HG03045 (cell line): ENCODE results near the gene MRPS6.

Source experiments
- ATAC-seq: cut with Tn5 transposase; IDR thresholded peaks from one replicate; pipeline ENCODE4 v1.9.1; 2021; ENCODE audit warnings: mild to moderate bottlenecking, moderate library complexity; ENCODE audit not compliant: unreplicated experiment

MRPS6 gene

DNA sequence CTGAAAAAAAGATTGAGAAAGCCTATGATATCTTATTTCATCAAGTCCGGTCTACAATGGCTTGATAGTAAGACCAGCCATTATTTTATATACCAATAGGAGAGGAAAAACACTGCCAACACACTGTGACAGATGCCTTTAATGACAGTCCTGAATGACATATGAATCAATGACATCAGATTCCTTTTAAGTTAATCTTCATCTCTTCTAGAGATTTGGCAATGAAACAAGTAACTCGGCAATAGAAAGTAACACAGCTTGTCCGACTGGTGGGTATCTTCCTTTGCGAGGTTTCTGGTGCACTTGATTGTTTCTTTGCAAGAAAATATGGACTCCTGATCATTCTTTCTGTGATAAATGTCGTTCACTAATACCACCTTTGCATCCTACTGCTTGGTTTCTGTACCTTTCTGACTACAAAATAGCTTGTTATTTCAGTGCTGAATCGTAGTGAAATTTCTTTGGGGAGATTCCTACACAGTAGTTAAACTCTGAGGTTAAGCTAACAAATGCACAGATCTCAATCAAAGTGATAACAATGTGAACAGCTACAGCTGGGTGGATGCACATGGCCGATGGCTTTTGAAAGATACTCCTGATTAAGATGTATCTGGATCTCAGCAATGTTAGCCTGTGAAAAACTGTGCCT lies 104.7 kb downstream of the MRPS6 start:
- no peak for ATAC-seq

DNA sequence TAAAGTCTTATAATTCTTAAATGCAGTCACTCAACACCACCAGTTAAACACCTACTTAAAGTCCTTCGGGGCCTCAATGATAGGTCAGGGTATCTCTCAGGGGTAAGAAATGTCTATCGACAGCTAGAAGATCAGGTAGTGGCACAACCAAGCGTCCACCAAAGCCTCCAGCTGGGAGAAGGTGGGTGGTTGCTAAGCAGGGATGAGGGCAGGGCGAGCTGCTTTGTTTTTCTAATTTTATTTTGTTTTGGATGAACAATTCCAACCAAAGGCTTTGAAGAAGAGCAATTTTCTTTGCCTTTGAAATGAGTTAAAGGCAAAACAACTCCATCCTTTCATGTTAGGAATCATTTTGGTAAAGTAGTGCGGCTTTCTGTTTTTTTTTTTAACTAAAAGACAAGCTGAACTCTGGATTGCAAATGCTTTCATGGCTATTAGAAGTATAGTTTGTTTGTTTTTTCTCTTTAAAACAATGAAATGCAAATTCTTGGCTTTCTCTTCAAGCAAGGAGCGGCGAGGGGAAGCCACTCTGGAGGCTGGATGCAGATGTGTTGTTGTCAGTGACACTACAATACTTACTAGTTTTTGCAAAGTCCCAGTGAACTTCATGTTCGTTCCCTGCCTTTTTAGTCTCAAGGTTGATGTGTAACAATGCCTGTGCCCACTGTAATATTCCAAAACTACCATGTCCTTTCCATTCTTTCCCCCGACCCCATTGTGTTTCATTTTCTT lies 106.0 kb downstream of the MRPS6 start:
- no peak for ATAC-seq

DNA sequence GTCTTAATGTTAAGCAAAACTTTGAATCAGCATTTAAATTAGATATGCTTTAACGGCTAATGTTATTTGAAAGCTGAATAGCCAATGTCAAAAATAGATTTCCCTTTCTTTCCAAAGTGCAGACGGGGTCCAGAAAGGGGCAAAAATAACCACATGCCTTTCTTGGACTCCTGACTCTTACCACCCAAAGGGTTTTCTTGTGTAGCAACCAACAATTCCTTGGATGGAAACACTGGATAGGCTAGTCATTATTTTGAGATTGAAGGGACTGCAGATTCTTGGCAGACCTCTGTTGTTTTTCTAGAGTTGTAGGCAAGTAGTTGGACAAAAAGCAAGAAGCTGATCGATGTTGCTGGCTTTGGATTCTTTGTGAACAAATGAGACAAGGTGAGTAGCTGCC lies 107.0 kb downstream of the MRPS6 start:
- ATAC-seq: no peak

DNA sequence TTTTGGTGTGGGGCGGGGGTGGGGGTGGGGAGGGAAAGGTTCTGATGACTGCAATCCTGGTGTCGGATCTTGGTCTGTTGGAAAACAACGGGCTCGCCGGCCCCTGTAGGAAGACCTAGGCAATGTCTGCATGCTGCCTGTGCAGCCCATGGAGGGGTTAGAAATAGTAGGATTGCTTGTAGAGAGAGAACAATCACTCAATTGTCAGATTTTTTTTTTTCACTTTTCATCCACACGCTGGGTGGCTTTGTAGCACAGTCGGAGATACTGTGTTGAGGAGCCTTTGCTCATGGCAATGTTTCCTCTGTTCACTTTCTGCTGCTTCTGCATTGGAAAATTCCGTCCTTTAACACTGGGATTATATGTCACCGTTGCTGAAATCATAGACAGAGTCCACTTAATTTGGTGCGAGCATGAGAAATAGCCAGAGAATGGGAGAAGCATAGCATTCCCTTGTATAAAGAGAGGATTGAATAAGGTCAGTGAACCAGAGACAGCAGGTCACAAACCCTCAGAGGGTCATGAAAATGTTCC lies 107.5 kb downstream of the MRPS6 start:
- ATAC-seq: no peak

DNA sequence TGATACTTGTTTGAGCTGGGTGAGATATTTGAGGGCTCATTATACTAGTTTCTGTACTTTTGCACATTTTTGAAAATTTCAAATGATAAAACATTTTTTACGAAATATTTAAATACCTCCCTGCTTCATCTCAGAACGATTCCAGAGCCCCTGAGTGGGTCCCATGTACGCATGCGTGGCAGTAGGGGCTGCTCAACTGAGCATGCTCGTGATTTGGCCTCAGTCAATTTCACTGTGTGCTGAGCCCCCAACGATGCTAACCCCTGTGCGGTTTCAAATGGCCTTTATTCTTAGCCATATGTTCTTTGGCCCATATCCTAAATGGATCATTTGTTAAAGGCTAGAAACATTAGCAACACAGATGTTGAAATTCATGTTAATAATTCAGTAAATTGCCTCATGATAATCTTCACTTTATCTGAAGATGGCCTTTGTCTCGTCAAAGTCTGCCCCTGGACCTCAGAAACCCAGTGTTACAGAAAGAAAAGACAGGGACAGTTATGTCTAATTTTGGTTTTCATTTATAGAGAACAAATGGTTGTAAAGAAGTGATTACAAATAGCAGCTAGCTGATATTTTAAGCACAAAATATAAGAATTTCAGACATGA lies 108.2 kb downstream of the MRPS6 start:
- no peak for ATAC-seq

DNA sequence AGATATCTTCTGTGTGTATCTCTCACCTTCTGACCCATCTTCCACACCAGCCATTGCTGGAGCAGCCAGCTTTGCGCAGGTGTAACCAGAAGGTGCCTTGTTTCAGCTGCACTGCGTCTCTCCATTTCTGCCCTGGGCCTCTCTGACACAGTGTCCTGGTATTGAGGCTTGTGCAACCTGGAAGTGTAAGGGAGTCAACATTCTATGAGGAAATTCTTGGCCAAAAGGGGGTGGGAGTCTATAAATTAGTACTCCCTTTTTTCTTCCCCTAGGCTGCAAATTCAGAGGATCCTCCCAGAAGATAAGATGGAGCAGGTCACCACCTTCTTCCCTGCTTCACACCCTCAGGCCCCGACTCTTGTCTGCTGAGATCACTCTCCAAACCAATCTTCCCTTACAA lies 109.1 kb downstream of the MRPS6 start:
- no peak for ATAC-seq

DNA sequence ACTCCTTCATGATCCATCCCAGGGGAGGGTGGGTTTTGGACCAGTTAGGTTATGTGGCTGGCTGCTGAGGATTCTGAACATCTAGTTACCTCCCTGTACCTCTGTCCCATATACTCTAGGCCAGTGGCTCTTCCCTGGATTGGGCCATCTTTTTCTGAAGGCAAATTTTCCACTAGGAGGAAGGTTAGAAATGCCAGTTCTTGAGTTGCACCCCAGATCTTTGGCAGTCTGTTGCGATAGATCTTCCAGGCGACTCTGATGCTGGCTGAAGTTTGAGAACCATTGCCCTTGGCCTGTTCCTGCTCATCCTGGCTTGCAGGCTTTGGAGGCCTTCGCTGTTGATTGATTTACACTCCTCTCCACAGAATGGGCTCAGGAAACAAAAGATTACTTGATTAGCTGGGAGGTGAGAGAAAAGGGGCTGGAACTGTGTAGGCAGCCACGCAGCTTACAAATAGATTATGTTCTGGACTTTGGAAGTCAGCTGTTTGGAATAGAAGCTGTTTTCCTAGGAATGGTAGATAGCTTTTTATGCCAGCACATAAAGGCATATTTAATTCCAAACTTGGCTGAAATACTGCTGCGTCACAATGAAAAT lies 110.1 kb downstream of the MRPS6 start:
- no peak for ATAC-seq

DNA sequence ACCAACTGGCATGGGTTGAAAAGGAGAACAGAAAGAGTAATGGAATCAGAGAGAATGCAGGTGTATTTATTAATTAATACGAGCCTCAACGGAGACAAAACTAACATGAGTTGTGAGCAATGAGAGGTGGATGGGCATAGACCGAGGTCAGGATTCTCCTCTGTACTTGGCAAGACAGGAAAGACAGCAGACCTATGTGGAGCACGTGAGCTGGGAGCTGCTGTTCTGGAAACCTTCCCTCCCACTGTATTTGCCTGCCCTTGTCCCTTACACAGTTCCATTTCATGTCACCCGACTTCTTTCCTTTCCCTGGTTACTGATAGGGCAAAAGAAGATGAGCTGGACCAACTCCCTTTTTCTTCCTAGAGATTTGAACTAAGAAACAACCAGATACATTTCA lies 110.9 kb downstream of the MRPS6 start:
- no peak for ATAC-seq

DNA sequence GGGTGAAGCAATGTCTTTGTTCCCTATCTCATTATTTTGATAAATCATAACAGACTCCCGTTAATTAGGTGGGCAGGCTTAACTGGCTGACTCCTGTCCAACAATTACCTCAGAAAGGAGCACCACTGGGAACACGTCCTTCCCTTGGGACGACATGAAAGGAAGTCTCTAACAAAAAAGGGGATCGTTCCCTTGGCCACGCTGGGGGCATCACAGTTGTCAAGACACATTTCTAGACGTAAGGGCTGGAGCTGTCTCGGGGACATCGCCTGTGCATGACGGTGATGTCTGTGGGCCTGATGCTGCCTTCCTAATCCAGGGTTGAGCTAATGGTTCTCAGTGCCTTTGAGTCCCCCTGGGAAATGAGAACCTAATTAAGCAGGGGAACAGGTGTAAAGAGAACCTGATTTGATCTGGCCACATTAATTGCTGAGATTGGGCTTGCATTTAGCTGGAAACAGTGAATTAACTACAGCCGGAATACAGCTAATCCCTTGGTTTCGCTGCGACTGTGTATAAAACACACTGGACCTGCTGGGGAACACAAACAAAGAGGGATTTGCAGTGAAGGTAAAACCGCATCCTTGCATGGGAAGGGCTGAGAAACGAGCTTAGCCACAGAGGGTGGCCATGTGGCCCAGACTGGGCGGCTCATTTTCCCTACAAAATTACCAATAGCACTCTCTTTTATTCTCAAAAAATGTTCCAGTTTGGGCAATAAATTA lies 111.8 kb downstream of the MRPS6 start:
- ATAC-seq: no peak

DNA sequence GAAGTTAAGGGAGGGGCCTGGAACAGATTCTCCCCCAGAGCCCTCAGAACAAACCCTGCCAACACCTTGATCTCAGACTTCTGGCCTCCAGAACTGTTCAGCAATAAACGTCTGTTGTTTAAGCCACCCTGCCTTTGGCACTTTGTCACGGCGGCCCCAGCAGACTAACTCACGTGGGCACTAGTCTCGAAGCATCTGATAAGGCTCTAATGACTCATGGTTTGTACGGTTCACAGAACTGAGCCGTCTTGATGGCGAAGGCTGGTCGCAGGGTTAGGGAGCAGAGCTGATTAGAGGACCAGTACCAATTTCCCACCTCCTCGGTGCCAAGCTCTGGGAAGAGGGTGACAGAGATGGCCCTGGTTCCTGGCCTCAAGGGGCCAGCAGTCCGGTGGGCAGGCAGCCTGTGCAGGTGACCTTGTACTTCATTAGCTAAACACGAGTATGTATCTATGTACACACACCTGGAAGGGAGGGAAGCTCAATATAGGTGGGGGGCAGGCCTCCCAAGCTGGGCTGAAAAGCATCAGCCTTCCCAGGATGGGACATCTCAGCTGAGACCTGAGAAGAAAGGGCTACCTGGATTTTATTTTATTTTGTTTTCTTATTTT lies 112.8 kb downstream of the MRPS6 start:
- no peak for ATAC-seq

DNA sequence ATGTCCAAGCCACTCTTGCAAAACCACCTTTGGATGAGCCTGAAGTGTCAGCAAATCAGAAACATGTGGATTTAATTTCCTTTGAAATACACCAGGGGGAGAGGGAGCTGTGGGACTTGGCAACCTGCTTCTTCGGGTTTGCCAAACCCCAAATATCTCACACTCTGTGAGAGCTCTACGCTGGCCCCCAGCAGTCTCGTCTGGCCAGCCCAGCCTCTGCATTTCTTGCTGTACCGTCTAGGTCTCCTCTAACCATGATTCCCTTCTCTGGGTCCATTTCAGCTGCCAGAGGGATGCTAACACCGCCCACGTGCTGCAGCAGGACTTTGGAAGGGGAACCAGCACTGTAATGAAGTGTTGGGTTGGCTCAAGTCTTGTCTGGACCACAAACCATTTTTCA lies 114.6 kb downstream of the MRPS6 start:
- no peak for ATAC-seq

DNA sequence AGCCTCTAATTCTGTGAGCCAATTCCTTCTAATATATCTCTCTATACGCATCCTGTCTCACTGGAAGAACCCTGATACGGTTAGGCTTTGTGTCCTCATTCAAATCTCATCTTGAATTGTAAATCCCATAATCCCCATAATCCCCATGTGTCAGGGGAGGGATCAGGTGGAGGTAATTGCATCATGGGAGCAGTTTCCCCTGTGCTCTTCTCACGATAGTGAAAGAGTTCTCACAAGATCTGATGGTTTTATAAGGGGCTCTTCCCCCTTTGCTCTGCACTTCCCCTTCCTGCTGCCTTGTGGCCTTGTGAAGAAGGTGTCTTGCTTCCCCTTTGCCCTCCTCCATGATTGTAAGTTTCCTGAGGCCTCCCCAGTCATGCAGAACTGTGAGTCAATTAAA lies 116.1 kb downstream of the MRPS6 start:
- ATAC-seq: no peak

DNA sequence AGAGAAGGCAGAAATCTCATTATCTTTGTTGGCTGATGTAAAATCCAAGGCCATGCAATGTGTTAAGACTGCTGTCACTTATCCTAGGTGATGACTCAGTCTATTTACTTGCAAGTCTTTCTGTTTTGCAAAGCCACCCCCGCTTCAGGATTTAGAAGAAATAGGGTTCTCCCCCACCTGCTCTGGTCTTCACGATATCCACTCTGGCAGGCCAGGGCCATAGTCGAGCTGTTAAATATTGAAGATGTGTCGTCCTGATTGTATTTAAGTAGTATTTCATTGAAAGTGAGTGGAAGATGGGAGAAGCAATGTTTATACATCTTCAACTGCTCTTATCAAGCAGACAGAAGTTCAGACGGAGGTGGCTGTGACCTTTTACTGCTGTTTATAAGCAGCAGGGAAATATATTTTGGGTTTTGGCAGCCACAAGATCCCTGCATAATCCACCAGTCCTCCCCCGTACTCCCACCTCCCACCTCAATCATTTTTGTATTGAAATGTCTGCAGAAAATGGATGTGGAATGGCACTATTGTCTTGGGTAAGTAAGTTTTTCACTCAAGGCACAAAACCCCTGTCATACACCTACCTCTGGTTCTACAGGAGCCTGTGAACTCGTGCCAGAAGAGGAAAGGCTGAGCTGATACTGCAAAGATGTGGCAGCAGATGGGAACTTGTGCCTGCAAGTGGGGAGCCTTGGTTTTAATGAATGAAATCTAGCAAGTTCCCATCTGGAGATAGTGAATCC lies 117.4 kb downstream of the MRPS6 start:
- no peak for ATAC-seq

DNA sequence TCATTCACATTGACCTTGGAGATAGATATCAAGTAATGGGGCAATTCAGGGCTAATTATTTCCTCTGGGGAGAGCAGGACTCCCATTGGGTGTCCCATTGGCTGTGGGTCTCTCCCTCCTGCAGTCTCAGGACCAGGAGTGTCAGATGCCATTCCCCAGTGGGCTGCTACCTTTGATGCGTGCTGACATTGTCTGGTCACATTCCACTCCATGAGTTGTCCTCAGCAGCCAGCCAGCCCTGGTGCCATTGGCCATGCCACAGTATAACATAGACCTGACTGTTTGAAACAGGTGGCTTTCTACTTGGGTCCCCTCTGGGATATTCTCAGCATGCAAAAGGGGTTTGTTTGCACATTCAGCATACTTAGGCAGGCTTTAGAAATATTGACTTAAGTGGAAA lies 118.5 kb downstream of the MRPS6 start:
- ATAC-seq: no peak
